GM18867 (cell line): ENCODE results near the gene CFDP1.
A peak's percentile ranks its signal among the peaks of the same experiment; 100 is the strongest.

Experiments used
- ATAC-seq: cut with Tn5 transposase; IDR thresholded peaks from one replicate; pipeline ENCODE4 v1.9.1; 2021; ENCODE audit warnings: mild to moderate bottlenecking, moderate library complexity; ENCODE audit not compliant: unreplicated experiment

CFDP1 gene

DNA sequence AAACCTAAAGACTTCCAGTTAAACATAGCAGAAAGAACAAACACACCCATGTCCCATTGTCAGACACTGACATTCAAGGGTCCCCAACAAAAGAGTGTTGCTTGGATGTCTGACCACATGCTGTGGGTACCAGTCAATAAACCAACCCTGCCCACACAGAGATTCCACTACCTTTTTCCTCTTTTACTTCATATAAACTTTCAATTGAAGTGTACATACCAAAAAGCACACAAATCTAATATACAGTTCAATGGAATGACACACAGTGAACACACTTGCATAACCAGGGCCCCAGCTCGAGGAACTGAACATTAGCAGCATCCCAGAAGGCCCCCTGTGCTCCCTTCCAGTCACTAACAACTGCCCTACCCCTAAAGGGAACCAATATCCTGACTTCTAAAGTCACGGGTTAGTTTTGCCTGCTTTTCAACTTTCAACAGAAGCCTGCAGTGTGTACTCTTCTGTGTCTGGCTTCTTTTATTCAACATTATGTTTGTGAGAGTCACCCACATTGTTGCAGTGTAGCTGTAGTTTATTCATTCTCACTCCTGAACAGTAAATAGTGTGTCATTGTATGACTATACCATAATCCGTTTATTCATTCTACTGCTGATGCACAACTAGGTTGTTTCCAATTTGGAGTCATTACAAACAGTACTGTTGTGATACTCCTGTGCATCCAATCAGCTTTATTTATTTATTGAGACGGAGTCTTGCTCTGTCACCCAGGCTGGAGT, 18.0 kb downstream of the CFDP1 start:
- ATAC-seq: no peak

GRCh38 chr16:75413951-75414350, 19.4 kb downstream of the CFDP1 start:
- no peak for ATAC-seq

DNA sequence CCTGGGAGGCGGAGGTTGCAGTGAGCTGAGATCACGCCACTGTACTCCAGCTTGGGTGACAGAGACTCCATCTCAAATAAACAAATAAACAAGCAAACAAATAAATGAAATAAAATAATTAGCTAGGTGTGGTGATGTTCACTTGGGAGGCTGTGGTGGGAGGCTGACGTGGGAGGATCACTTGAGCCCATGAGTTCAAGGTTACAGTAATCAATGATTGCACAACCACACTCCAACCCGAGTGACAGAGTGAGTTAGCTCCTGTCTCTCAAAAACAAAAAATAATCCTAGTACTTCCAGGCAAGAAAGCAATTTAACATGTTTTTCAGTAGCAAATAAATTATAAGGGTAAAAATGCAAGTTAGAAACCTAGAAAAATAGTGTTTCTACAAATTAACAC, 26.4 kb downstream of the CFDP1 start:
- ATAC-seq: no peak

GRCh38 chr16:75402821-75403475, 30.4 kb downstream of the CFDP1 start:
- ATAC-seq: no peak

DNA sequence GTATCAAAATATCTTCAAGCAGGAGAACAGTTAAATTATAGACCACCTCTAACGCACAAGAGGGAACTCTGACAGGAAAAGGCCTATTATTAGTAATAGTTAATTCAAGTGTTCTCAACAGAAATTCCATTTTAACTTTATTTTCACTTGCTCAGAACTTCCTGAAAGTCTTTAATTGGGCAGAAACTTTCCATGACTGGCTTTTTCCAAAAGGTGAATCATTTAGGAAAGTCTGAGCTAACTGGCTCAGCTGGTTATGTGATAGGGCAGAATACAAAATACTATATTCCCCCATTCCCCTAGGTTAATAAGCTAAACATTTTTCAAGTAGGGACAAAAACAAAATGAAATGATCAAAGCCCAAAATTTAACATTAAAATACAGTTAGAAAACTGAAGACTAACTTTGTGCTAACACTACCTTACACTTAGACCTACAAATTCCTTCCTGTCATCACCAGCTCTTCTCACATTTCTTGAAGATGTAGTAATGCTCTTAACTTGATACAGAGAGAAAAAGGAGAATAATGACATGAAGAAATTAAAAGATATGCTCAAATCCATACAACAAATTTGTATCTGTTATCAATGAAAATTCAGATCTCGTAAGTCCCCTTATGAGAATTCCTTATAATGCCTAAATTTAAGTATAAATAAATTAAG, 31.0 kb downstream of the CFDP1 start:
- ATAC-seq: no peak

DNA sequence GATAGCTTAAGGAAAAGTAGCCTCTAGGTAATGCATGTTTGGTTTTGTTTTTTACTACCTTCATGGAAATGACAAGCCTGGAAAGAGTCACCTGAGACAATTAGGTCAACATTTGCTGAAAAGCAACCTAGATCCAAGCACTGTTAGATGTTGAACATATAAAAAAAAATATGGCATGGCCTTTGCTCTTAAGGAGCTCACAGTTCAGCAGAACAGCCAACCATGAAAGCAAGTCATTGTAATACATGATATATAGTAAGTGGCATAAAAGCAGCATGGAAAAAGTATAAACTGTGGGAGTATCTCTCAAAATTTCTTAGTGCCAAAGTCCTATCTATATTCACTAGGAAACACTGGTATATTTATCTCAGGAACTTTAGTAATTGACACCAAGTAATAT, 31.6 kb downstream of the CFDP1 start:
- ATAC-seq: no peak

DNA sequence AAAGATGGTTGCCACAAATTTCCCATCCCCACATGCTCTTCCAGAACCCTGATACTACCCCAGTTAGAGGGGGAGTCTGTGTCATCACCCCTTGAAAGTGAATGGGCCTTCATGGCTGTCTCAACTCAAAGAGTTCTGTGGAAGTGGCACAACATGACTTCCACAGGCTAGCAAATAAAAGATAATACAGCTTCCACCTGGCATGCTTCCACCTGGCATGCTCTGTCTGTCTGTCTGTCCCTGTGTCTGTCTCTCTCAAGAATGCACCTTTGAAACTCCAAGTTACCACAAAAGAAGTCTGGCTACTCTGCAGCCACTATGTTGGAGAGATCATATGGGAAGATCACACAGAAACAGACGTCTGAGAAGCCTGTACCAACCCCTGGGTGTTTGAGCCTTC, 35.0 kb downstream of the CFDP1 start:
- no peak for ATAC-seq

GRCh38 chr16:75394941-75395340, 38.4 kb downstream of the CFDP1 start:
- no peak for ATAC-seq

DNA sequence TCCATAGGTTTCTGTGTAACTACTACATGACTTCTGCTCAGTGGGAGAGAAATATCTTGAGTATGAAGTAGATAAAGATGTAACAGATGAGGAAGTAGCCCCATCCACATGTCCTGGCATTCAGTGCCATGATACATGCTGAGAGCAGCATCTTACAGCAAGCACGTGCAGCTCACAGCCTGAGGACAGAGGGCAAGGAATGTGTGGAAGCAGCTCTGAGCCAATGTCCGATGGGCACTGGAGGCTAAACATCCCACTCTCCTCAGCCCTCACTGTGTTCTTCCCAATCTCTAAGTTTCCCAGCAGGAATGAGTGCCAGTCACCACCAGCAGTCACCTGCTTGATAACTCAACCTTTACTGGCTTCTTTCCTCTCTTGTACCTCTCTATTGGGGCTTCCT, 40.4 kb downstream of the CFDP1 start:
- no peak for ATAC-seq

GRCh38 chr16:75390926-75391653, 42.2 kb downstream of the CFDP1 start:
- ATAC-seq: no peak

GRCh38 chr16:75389096-75389690, 44.1 kb downstream of the CFDP1 start:
- no peak for ATAC-seq

- ATAC-seq: no peak
Measured at GRCh38 chr16:75387951-75388350, 45.4 kb downstream of the CFDP1 start.

DNA sequence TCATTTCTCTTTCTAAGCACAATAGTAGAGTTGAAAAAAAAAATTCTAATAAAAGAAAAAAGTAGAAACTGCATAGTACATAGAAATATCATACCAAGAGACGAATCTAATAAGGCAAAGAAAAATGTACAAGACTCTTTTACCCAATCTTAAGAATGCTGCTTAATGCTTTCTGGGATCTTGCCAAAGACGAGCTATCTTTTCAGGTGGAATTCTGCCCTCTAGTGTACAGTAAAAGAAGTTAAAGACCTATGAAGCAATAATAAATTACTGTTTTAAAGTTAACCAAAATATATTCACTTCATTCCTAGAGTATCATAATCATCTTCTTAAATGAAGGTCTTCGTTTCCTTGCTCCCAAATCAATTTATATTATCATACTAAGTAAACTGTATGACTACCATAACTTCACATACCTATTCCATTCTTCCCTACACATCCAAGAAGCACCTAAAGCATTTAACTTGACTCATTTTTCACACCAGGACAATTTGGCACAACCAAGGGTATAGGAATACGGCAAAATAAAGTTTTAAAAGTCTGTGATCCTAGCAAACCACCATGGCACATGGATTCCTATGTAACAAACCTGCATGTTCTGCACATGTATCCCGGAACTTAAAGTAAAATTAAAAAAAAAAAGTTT, 47.7 kb downstream of the CFDP1 start:
- ATAC-seq: no peak

GRCh38 chr16:75383141-75383540, 50.2 kb downstream of the CFDP1 start:
- ATAC-seq: no peak

GRCh38 chr16:75382611-75383010, 50.7 kb downstream of the CFDP1 start:
- ATAC-seq: no peak

GRCh38 chr16:75380870-75381269, 52.4 kb downstream of the CFDP1 start:
- no peak for ATAC-seq

GRCh38 chr16:75379911-75380847, 53.1 kb downstream of the CFDP1 start:
- peak; percentile 88 for ATAC-seq

DNA sequence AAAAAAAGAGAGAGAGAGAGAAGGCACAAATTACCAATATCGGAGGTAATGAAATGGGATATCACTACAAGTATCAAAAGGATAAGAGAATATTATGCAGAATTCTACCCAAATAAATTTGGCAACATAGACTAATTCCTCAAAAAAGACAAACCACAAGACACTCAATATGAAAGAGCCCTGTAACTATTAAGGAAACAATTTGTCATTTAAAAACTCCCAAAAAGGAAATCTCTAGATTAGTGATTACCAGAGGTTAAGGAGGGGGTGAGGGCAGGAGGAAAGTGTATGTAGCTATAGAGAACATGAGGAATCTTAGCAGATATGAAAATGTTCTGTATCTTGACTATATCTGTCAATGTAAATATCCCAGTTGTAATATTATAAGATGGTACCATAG, 54.0 kb downstream of the CFDP1 start:
- peak; percentile 44 for ATAC-seq

DNA sequence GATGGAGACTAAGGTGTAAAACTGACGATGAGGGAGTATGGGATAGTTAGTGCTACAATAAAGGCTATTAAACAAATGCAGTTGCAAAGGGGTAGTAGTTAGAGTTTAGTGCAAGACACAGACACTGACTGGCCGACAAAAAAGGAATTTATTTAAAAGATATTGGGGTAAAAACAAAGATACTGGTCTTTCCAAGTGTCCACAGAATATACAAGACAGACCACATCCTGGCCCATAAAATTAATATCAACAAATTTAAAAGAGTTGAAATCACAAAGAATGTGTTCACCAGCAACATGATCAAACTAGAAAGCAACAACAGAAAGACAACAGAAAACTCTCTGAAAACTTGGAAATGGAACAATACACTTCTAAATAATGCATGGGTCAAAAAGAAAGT, 54.7 kb downstream of the CFDP1 start:
- no peak for ATAC-seq
